Peyer's patch (tissue), 4 donors: ENCODE measurements around the gene IGFBP5. TPM values are rescaled to one million over a fixed set of nuclear protein-coding genes. Genes with fewer than 3 reads are reported as not detected.

ENCODE experiments used
- DNase-seq, 3 donors: peaks; one replicate each; pipeline ENCODE4 v3.0.0-alpha.2; 2017 to 2019
- H3K27ac ChIP-seq, 4 donors: fragments of 200-600 bp; sonication (generic); one replicate each; pipeline ENCODE4 v1.5.1; 2016 to 2019
- H3K27me3 ChIP-seq, 2 donors: fragments of 200-600 bp; sonication (generic); one replicate each; pipeline ENCODE4 v1.5.1; 2019
- H3K36me3 ChIP-seq, 3 donors: fragments of 200-600 bp; sonication (generic); one replicate each; pipeline ENCODE4 v1.5.1; 2016 to 2019
- H3K4me1 ChIP-seq, 4 donors: fragments of 200-600 bp; sonication (generic); one replicate each; pipeline ENCODE4 v1.5.1; 2016 to 2019
- H3K4me3 ChIP-seq, 4 donors: fragments of 200-600 bp; sonication (generic); 1 replicate in 3 of 4; 2 replicates in 1 of 4; pipeline ENCODE4 v1.5.1; 2016 to 2019; ENCODE audit warnings: mild to moderate bottlenecking in 1 of 4
- H3K9me3 ChIP-seq, 4 donors: fragments of 200-600 bp; sonication (generic); one replicate each; pipeline ENCODE4 v1.5.1; 2016 to 2019; ENCODE audit warnings: mild to moderate bottlenecking in 1 of 4
- POLR2A ChIP-seq, 2 donors: fragments of 450-650 bp; IDR thresholded peaks; one replicate each; pipeline ENCODE4 v1.5.1; 2017; ENCODE audit warnings: antibody characterized with exemption in 2 of 2, mild to moderate bottlenecking in 2 of 2, moderate library complexity in 2 of 2
- total RNA-seq, 4 donors: library from RNA; depleted of rRNA; stranded (reverse); fragments of >200 nt; gene quantifications; one replicate each; pipeline ENCODE4 v1.1.0, GENCODE V29; 2016
- TF ChIP-seq, protein P1 (sequence below), 6 experiments: fragments of 450-650 bp in 4 of 6; fragments of 200-600 bp in 2 of 6; sonication (generic) in 1 of 6; IDR thresholded peaks; one replicate each; pipeline ENCODE4 v1.5.1; 2017 to 2019; ENCODE audit warnings: antibody characterized with exemption in 6 of 6, mild to moderate bottlenecking in 3 of 6, moderate library complexity in 1 of 6

The IGFBP5 gene
- total RNA-seq, 4 donors from 2014 or later: 41.5 to 183 (median 75.0) TPM

- TF ChIP-seq, protein P1, sequence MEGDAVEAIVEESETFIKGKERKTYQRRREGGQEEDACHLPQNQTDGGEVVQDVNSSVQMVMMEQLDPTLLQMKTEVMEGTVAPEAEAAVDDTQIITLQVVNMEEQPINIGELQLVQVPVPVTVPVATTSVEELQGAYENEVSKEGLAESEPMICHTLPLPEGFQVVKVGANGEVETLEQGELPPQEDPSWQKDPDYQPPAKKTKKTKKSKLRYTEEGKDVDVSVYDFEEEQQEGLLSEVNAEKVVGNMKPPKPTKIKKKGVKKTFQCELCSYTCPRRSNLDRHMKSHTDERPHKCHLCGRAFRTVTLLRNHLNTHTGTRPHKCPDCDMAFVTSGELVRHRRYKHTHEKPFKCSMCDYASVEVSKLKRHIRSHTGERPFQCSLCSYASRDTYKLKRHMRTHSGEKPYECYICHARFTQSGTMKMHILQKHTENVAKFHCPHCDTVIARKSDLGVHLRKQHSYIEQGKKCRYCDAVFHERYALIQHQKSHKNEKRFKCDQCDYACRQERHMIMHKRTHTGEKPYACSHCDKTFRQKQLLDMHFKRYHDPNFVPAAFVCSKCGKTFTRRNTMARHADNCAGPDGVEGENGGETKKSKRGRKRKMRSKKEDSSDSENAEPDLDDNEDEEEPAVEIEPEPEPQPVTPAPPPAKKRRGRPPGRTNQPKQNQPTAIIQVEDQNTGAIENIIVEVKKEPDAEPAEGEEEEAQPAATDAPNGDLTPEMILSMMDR (IDR thresholded peaks at IDR 0.05): no peak
- TF ChIP-seq POLR2A (IDR thresholded peaks at IDR 0.05): no peak
- Histone ChIP-seq H3K27ac (peak within 1 kb of the TSS in 1 of 4 donors; percentile 19), H3K4me1 (peaks cover 0 to 42% (median 4%) of the 10 kb centered on the region in 4 donors), H3K27me3 (no peaks in the 10 kb centered on the region), H3K4me3 (peak within 1 kb of the TSS; percentile 25 to 65 (median 40)), H3K36me3 (no peaks in the 10 kb centered on the region), H3K9me3 (no peaks in the 10 kb centered on the region)
- DNase-seq: peak in 1 of 3 donors; percentile 60
These were observed 62.3 kb downstream of the IGFBP5 start, which contains the start of gene IGFBP2 for GRCh38 chr2:216632952-216633615. TSS of gene IGFBP2 (plus strand) at chr2:216633420. CDS start at chr2:216633524, 104 bp downstream.

DNA sequence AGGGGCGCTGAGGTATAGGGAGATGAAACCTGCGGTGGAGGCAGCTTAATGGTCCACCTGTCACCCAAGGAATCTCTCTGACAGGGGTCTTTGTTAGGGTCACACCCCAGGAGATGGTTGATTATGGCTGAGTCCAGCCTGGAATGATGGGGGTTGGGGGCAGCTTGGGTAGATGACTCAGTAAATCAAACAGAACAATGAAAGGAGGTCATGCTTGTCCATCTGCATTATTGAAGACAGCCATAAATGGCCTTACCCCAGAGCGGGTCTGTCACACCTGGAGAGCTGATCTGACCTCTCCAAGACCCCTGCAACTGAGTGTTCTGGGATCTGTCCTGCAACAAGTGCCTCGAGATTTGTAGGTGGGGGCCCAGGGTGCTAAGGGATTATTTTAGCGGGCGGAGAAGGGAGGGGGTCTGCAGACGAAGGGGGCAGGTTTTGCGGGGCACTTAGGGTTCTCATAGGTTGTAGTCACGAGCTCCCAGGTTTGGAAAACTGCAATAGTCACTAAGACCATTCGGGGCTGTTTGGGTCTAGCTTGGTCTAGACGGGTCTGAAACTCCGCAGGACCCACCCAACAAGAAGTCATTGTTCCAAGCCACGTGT is 62.9 kb downstream of the IGFBP5 start:
- Histone ChIP-seq H3K4me1 (peaks cover 0 to 42% (median 4%) of the 10 kb centered on the region in 4 donors), H3K36me3 (no peaks in the 10 kb centered on the region), H3K27me3 (no peaks in the 10 kb centered on the region), H3K27ac (no peak overlapping the region), H3K4me3 (peak overlapping the region in 2 of 4 donors; percentile 52 to 65), H3K9me3 (no peaks in the 10 kb centered on the region)
- no peak for TF ChIP-seq POLR2A (IDR thresholded peaks at IDR 0.05)
- TF ChIP-seq, protein P1 (IDR thresholded peaks at IDR 0.05): no peak
- DNase-seq: no peak

- DNase-seq: no peak
- Histone ChIP-seq H3K4me3 (no peak overlapping the region), H3K9me3 (no peaks in the 10 kb centered on the region), H3K4me1 (peaks cover 0 to 17% (median 4%) of the 10 kb centered on the region in 4 donors), H3K36me3 (no peaks in the 10 kb centered on the region), H3K27ac (no peak overlapping the region), H3K27me3 (no peaks in the 10 kb centered on the region)
- TF ChIP-seq, protein P1 (IDR thresholded peaks at IDR 0.05): no peak
- no peak for TF ChIP-seq POLR2A (IDR thresholded peaks at IDR 0.05)
These were observed 65.6 kb downstream of the IGFBP5 start for GRCh38 chr2:216629784-216630183.

DNA sequence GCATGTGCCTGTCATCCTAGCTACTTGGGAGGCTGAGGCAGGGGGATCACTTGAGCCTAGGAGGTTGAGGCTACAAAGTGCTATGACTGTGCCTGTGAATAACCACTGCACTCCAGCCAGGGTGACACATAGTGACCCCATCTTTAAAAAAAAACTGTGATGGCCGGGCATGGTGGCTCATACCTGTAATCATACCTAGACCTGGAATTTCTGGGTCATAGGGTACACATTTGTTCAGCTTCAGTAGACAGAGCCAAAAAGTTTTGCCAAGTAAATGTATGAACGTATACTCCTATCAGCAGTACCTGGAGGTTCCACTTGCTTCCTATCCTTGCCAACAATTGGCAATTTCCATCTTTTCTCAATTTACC is 68.5 kb downstream of the IGFBP5 start:
- Histone ChIP-seq H3K27ac (no peak overlapping the region), H3K4me3 (no peak overlapping the region), H3K9me3 (no peaks in the 10 kb centered on the region), H3K27me3 (no peaks in the 10 kb centered on the region), H3K36me3 (no peaks in the 10 kb centered on the region), H3K4me1 (no peaks in the 10 kb centered on the region)
- no peak for DNase-seq
- TF ChIP-seq, protein P1 (IDR thresholded peaks at IDR 0.05): no peak
- no peak for TF ChIP-seq POLR2A (IDR thresholded peaks at IDR 0.05)

DNA sequence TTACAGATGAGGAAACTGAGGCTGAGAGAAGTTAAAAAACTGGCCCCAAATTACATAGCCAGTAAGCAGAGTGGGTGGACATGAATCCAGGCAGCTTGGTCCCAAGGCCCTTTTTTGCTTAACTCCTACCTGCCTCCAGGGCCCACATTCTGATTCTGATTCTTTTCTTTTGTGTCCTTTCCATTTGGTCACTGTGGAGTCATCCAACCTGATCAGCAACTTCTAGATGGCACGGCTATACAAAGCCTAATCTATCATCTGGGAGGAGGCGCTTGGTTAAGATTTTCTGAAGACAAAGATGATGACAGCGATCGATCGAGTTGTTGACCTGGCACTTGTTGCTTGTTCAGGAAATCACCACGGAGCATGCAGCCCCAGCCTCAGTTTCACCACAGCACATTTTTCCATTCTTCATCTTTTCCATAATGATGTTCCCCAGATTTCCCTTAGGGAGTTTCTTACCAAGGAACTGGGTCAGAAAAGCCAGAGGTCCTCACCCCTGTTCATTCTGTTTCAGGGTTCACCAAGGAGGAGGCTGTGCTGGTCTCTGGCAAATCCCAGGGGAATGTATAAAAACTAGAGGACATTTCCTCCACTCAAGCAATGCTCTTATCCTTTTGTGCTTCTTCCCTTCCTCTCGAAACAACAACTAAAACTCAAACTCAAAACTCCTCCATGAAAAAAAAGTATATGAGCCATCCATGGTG is 69.0 kb downstream of the IGFBP5 start:
- no peak for TF ChIP-seq POLR2A (IDR thresholded peaks at IDR 0.05)
- TF ChIP-seq, protein P1 (IDR thresholded peaks at IDR 0.05): no peak
- H3K27me3 ChIP-seq: no peaks in the 10 kb centered on the region
- H3K36me3 ChIP-seq: no peaks in the 10 kb centered on the region
- DNase-seq: no peak
- no peaks in the 10 kb centered on the region for H3K4me1 ChIP-seq
- H3K9me3 ChIP-seq: no peaks in the 10 kb centered on the region
- H3K27ac ChIP-seq: no peak overlapping the region
- H3K4me3 ChIP-seq: no peak overlapping the region
